Hippocampal formation (tissue), 2 donors: ENCODE data around the gene PRKCA.
"Not testable (repeated sequence)": the region's sequence is repeated elsewhere in the genome, so short reads cannot be mapped to it uniquely, and the experiment has no call there.

ENCODE experiments used
- DNase-seq, 2 donors: peaks; one replicate each; lab custom pipeline; 2025; lab: John Stamatoyannopoulos, UW

Gene PRKCA

GRCh38 chr17:66301864-66302741, at the start of gene PRKCA:
PRKCA (plus strand) TSS chr17:66302613.
- DNase-seq, result peak; percentile 65 to 79

- not testable (repeated sequence) for DNase-seq
These were observed 49.0 kb upstream of the PRKCA start for GRCh38 chr17:66253458-66253857.

GRCh38 chr17:66255112-66255511, 47.3 kb upstream of the PRKCA start:
- DNase-seq, result peak in 1 of 2 donors; percentile 80

- no peak for DNase-seq
These were observed 46.9 kb upstream of the PRKCA start for GRCh38 chr17:66255527-66255971.

DNA sequence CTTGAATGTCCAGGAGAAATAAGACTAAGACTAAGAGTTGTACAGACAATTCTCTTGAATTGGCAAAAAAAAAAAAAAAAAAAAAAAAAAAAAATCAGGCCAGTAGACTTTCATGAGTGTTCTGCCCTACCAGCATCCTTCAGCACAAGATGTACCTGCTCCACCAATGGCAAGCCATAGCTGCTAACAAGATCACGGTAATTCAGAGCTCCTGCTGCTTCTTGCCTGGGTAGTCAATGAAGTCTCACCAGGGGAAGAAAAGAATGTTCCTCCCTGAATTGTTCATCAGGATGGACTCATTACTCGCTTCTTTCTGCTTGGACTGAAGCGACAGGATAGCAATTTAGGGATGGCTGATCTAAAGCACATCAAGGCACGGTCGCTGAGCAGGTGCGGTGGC, 42.1 kb upstream of the PRKCA start:
- no peak for DNase-seq

GRCh38 chr17:66260688-66261087, 41.7 kb upstream of the PRKCA start:
- no peak for DNase-seq

DNA sequence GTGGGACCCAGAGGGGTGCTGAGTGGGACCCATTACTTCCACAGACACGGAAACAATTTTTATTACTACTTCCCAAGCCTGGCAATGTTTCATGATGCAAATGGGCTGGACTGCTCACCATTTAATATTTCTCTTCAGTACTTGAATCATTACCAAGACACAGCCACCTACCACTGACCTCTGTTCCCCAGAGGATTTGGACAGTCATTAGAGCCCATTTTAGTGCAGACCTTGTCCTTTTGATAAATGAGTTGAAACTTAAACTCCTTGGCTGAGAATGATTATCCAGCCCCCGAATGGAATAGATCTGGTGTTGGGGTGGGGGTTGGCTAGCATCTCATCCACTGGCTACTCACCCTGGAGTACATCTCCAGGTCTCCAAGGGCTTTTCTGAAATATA, 39.6 kb upstream of the PRKCA start:
- DNase-seq, result no peak

DNA sequence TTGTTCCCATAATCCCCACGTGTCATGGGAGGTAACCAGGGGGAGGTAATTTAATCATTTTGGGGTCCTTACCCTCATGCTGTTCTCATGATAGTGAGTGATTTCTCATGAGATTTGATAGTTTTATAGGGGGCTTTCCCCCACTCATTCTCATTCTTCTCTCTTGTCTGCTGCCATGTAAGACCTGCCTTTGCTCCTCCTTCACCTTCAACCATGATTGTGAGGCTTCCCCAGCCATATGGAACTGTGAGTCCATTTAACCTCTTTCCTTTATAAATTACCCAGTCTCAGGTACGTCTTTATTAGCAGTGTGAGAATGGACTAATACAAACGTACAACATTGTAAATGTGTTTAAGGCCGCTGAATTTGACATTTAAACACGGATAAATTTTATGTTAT, 37.7 kb upstream of the PRKCA start:
- no peak for DNase-seq

DNA sequence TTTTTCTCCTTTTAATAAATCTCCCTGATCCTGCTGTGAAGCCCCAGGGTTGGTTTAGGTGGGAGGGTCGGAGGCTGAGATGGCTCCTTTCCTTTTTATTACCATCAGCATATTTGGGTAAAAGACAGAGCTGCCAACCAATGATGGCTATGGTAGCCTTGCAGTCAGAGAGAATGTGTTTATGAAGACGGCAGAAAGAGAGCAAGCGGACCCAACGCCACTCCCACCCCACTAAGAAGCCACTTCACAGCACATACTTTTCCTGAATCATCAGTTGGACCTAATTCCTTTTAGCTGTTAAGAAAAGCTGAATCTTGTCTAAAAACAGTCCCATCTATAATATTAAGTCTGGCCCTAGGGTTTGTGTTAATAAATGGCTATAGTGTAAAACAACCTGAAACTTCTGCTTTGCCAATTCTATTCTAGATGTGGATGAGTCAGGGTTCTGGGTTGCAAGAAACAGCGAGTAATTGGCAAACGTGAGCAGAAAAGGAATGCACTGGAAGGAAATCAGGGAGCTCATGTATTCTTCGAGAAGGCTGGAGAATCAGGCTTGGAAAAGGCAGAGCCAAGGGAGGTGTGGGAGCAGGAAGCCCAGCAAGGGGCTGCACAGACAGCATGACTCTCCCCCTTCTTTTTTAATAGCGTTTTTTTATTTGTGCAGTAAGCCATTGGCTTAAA, 34.0 kb upstream of the PRKCA start:
- no peak for DNase-seq

- DNase-seq, result no peak
These were observed 32.3 kb upstream of the PRKCA start for GRCh38 chr17:66270106-66270505.

DNA sequence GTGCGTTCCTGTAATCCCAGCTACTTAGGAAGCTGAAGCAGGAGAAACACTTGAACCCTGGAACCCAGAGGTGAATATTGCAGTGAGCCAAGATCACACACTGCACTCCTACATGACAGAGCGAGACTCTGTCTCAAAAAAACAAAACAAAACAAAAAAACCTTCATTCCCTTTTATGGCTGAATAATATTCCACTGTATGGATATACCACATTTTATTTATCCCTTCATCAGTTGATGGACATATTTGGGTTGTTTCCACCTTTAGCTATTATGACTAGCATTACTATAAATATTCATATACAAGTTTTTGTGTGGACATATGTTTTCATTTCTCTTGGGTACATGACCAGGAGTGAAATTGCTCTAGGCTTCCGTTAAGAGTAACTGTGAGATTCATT, 30.9 kb upstream of the PRKCA start:
- DNase-seq, result no peak

DNA sequence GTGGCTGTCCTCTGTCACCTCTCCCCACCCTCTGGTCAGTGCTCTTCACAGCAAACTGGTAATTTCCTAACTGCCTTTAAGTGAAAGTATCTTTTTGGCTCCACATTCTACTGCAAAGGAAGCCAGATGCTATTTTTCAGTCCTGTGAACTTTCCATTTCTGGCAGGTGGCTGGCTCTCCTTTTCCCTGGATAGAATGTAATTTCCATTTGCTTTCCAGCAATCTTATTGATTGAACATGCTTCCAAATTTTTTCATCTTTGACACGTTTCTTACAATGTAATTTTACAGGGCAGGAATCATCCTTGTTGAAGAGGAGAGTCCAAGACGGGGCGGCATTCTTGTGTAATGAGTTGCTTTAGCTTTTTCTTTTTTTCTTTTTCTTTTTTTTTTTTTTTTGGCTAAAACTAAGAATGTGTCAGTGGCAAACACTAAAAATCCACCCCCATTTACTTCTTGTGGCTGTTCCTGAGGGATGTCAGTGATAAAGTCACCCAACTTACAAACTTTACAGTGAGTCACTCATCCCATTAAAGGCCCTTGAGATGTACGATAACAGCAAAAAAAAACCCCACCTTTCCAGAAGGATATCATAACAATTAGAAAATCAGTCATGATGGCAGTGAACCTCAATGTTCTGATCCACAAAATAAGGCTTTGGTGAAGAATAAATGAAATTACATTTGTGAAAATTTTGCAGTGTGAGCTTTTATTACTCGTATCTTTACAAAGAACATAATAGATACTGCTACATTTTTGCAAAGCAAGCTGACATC, 29.4 kb upstream of the PRKCA start:
- no peak for DNase-seq

DNA sequence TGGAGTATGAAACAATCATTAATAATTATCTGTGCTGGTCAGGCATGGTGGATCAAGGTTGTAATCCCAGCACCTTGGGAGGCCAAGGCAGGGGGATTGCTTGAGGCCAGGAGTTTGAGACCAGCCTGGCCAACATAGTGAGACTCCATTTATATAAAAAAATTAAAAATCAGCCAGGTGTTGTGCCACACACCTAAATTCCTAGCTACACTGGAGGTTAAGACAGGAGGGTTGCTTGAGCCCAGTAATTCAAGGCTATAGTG, 28.9 kb upstream of the PRKCA start:
- DNase-seq, result no peak

GRCh38 chr17:66275651-66276050, 26.8 kb upstream of the PRKCA start:
- no peak for DNase-seq

- DNase-seq, result no peak
These were observed 26.0 kb upstream of the PRKCA start for GRCh38 chr17:66276328-66276937.

GRCh38 chr17:66277191-66277590, 25.2 kb upstream of the PRKCA start:
- DNase-seq, result no peak

GRCh38 chr17:66281661-66282369, 20.6 kb upstream of the PRKCA start:
- no peak for DNase-seq

- DNase-seq, result no peak
These were observed 19.0 kb upstream of the PRKCA start for GRCh38 chr17:66283296-66283934.

- DNase-seq, result no peak
These were observed 18.4 kb upstream of the PRKCA start for GRCh38 chr17:66283971-66284370.

GRCh38 chr17:66285149-66285548, 17.3 kb upstream of the PRKCA start:
- no peak for DNase-seq

DNA sequence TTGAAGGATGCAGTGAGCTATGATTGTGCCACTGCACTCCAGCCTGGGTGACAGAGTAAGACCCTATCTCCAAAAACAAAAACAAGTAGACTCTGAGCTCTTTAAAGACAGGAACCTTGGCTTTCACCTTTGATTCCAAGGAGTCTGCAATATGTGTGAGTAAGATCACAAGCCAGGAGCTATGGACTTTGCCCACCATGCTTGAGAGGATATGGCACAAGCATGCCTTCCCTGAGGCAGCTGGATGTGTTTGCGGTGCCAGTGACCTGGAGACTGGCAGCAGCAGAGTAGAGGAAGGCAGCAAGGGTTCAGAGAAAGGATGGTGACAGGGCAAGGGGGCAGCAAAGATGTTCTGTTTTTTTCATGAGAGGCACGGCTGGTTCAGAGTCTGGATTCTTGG, 14.5 kb upstream of the PRKCA start:
- DNase-seq, result no peak
